Hepatocyte (in vitro differentiated cells): Measurements from ENCODE around the gene CYP11A1. TPM values are rescaled to one million over a fixed set of nuclear protein-coding genes. Genes with fewer than 3 reads are reported as not detected.
A peak's percentile ranks its signal among the peaks of the same experiment; 100 is the strongest.

Experiments
- DNase-seq: peaks from one replicate; pipeline ENCODE4 v3.0.0-alpha.2; 2016; ENCODE audit warnings: low spot score
- H2AFZ ChIP-seq: fragments of 200-600 bp; sonication (generic); 2 replicates; pipeline ENCODE4 v1.6.0; 2016; ENCODE audit warnings: antibody characterized with exemption, mild to moderate bottlenecking
- H3K27ac ChIP-seq: fragments of 200-600 bp; sonication (generic); 2 replicates; pipeline ENCODE4 v1.5.1; 2016; ENCODE audit warnings: mild to moderate bottlenecking
- H3K27me3 ChIP-seq: fragments of 200-600 bp; sonication (generic); 2 replicates; pipeline ENCODE4 v1.6.1; 2016
- H3K36me3 ChIP-seq: fragments of 200-600 bp; sonication (generic); replicated peaks from 2 replicates; pipeline ENCODE4 v1.5.1; 2016; ENCODE audit warnings: low read depth; ENCODE audit not compliant: insufficient read depth
- H3K4me1 ChIP-seq: fragments of 200-600 bp; sonication (generic); 2 replicates; pipeline ENCODE4 v1.5.1; 2016; ENCODE audit warnings: mild to moderate bottlenecking, moderate library complexity; ENCODE audit not compliant: insufficient read depth
- H3K4me2 ChIP-seq: fragments of 200-600 bp; sonication (generic); 2 replicates; pipeline ENCODE4 v1.6.0; 2016
- H3K4me3 ChIP-seq: fragments of 200-600 bp; sonication (generic); 2 replicates; pipeline ENCODE4 v1.5.1; 2016; ENCODE audit warnings: mild to moderate bottlenecking
- H3K79me2 ChIP-seq: fragments of 200-600 bp; sonication (generic); 2 replicates; pipeline ENCODE4 v1.6.0; 2017; ENCODE audit warnings: mild to moderate bottlenecking
- H3K9me2 ChIP-seq: fragments of 200-600 bp; sonication (generic); replicated peaks from 2 replicates; pipeline ENCODE4 v1.6.0; 2017; ENCODE audit warnings: mild to moderate bottlenecking; ENCODE audit not compliant: insufficient read depth
- H3K9me3 ChIP-seq: fragments of 200-600 bp; sonication (generic); 2 replicates; pipeline ENCODE4 v1.5.1; 2016; ENCODE audit warnings: low read depth, mild to moderate bottlenecking
- H4K20me1 ChIP-seq: fragments of 200-600 bp; sonication (generic); 2 replicates; pipeline ENCODE4 v1.6.0; 2016; ENCODE audit warnings: mild to moderate bottlenecking; ENCODE audit not compliant: insufficient read depth, poor library complexity, severe bottlenecking
- EZH2 ChIP-seq: fragments of 200-600 bp; sonication (generic); IDR thresholded peaks from 2 replicates; pipeline ENCODE4 v1.6.1; 2016; ENCODE audit warnings: antibody characterized with exemption, mild to moderate bottlenecking, borderline replicate concordance
- EZH2phosphoT487 ChIP-seq: fragments of 200-600 bp; sonication (generic); IDR thresholded peaks from one replicate; pipeline ENCODE4 v1.6.1; 2018; ENCODE audit warnings: antibody characterized with exemption, mild to moderate bottlenecking, low read depth, moderate library complexity; ENCODE audit not compliant: unreplicated experiment, severe bottlenecking
- WGBS: methylation state at CpG from one replicate; pipeline ENCODE4 v1.1.6; 2016; ENCODE audit warnings: low lambda C conversion rate; ENCODE audit errors: missing lambda C conversion rate; 5-methylcytosine and 5-hydroxymethylcytosine counted together
- polyA plus RNA-seq: library from polyadenylated mRNA; unstranded; fragments of >200 nt; fragmentation: Nextera tagmentation; extraction: Ambion mirVana; gene quantifications from 2 replicates; pipeline ENCODE4 v1.2.1, GENCODE V29; 2016
- total RNA-seq: library from RNA; depleted of rRNA; stranded (reverse); fragments of >200 nt; gene quantifications from 2 replicates; pipeline ENCODE4 v1.2.3, GENCODE V29; 2014
- TF ChIP-seq, protein P1 (sequence below): fragments of 200-600 bp; sonication (generic); IDR thresholded peaks from 2 replicates; pipeline ENCODE4 v1.5.1; 2016; ENCODE audit warnings: antibody characterized with exemption, mild to moderate bottlenecking; ENCODE audit not compliant: poor library complexity

The CYP11A1 gene
- total and polyA plus RNA-seq, 2 experiments from 2014 or later: 0.80 to 2.6 TPM

DNA sequence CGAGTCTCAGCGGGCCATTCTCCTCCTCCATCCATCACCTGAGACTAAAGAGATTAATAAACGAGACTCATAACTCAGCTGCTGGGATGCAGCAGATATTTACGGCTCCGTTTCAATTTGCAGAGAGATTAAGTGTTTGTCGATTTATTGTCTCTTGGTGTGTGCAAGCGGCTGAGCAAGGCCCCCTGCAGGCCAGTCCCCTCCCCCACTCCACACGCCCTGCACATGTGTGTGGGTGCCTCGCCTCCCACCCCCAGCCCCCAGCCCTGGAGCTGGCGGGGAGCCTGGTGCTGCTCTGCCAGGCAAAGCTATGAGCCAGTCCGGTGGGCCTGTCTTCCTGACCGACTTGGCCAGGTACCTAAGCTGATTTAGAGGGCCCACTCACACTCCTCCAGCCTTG lies 63.0 kb downstream of the CYP11A1 start:
- Histone ChIP-seq H2AFZ (no peak overlapping the region), H3K36me3 (no peaks in the 10 kb centered on the region), H3K4me2 (no peak overlapping the region), H3K27ac (no peak overlapping the region), H3K4me3 (no peak overlapping the region), H3K9me2 (no peaks in the 10 kb centered on the region), H3K4me1 (peaks cover 30% of the 10 kb centered on the region), H3K9me3 (no peaks in the 10 kb centered on the region), H3K79me2 (no peaks in the 10 kb centered on the region), H3K27me3 (peaks cover 35% of the 10 kb centered on the region), H4K20me1 (no peaks in the 10 kb centered on the region)
- DNase-seq: no peak
- TF ChIP-seq EZH2 (no peak), EZH2phosphoT487 (no peak)
- TF ChIP-seq, protein P1, sequence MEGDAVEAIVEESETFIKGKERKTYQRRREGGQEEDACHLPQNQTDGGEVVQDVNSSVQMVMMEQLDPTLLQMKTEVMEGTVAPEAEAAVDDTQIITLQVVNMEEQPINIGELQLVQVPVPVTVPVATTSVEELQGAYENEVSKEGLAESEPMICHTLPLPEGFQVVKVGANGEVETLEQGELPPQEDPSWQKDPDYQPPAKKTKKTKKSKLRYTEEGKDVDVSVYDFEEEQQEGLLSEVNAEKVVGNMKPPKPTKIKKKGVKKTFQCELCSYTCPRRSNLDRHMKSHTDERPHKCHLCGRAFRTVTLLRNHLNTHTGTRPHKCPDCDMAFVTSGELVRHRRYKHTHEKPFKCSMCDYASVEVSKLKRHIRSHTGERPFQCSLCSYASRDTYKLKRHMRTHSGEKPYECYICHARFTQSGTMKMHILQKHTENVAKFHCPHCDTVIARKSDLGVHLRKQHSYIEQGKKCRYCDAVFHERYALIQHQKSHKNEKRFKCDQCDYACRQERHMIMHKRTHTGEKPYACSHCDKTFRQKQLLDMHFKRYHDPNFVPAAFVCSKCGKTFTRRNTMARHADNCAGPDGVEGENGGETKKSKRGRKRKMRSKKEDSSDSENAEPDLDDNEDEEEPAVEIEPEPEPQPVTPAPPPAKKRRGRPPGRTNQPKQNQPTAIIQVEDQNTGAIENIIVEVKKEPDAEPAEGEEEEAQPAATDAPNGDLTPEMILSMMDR: no peak
- WGBS: 28% methylated on average over 12 of the region's 12 CpGs

DNA sequence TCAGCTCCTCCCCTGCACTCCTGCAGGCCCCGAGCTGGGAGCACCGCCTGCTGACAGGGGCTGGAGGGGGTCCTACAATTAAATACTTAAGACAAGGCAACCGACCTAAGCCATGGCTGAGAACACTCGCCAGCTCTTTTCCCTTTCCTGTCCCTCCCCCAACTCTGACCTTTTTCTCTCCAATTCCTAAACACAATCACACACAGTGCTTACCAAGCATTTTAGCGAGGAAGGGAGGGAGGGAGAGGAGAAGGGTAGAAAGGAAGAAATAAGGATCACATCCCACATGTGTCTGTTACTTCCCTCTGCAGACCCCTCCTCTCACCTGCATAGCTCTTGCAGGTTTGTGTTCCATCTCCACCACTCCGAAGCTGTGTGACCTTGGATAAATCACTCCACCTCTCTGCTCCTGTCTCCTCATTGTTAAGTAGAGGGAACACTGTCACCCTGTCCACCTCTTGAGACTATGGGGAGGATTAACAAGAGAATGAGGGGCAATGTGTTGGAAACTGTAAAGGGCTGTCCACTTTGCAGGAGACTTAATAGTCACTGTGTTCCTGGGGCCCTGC lies 63.6 kb downstream of the CYP11A1 start:
- Histone ChIP-seq H3K9me3 (no peaks in the 10 kb centered on the region), H3K9me2 (no peaks in the 10 kb centered on the region), H3K4me2 (no peak overlapping the region), H4K20me1 (no peaks in the 10 kb centered on the region), H3K27me3 (peaks cover 30% of the 10 kb centered on the region), H2AFZ (no peak overlapping the region), H3K36me3 (no peaks in the 10 kb centered on the region), H3K79me2 (no peaks in the 10 kb centered on the region), H3K27ac (no peak overlapping the region), H3K4me3 (no peak overlapping the region), H3K4me1 (peaks cover 30% of the 10 kb centered on the region)
- TF ChIP-seq EZH2: no peak
- TF ChIP-seq, protein P1: no peak
- no peak for TF ChIP-seq EZH2phosphoT487
- 51% methylated on average over 6 of the region's 6 CpGs for WGBS
- DNase-seq: no peak

- Histone ChIP-seq H3K27ac (no peak overlapping the region), H3K36me3 (no peaks in the 10 kb centered on the region), H3K4me1 (peaks cover 26% of the 10 kb centered on the region), H3K9me3 (no peaks in the 10 kb centered on the region), H2AFZ (no peak overlapping the region), H4K20me1 (no peaks in the 10 kb centered on the region), H3K27me3 (peaks cover 30% of the 10 kb centered on the region), H3K79me2 (no peaks in the 10 kb centered on the region), H3K9me2 (no peaks in the 10 kb centered on the region), H3K4me3 (no peak overlapping the region), H3K4me2 (no peak overlapping the region)
- 47% methylated on average over 7 of the region's 7 CpGs for WGBS
- peak; percentile 61 for DNase-seq
- TF ChIP-seq EZH2phosphoT487 (no peak), EZH2 (no peak)
- TF ChIP-seq, protein P1: peak; percentile 58
Observed at GRCh38 chr15:74302821-74303359, 64.6 kb downstream of the CYP11A1 start.
